SJCRH30 (cell line): Measurements from ENCODE around the gene ABCG1. TPM values are rescaled to one million over a fixed set of nuclear protein-coding genes. Genes with fewer than 3 reads are reported as not detected.

Experiments
- DNase-seq, 2 experiments: peaks; one replicate each; pipeline ENCODE4 v3.0.0-alpha.2; 2015 to 2020
- H3K27ac ChIP-seq: fragments of 250-450 bp; sonication (Bioruptor Pico); 2 replicates; pipeline ENCODE4 v1.5.1; 2020; ENCODE audit warnings: mild to moderate bottlenecking, moderate library complexity
- H3K27me3 ChIP-seq: fragments of 250-450 bp; sonication (Bioruptor Pico); 2 replicates; pipeline ENCODE4 v1.5.1; 2020; ENCODE audit warnings: mild to moderate bottlenecking, moderate library complexity
- H3K36me3 ChIP-seq: fragments of 250-450 bp; sonication (Bioruptor Pico); 2 replicates; pipeline ENCODE4 v1.5.1; 2020; ENCODE audit warnings: mild to moderate bottlenecking, moderate library complexity
- H3K4me1 ChIP-seq: fragments of 250-450 bp; sonication (Bioruptor Pico); 2 replicates; pipeline ENCODE4 v1.5.1; 2020; ENCODE audit warnings: mild to moderate bottlenecking, moderate library complexity
- H3K4me3 ChIP-seq: fragments of 250-450 bp; sonication (Bioruptor Pico); 2 replicates; pipeline ENCODE4 v1.5.1; 2020; ENCODE audit warnings: mild to moderate bottlenecking, moderate library complexity
- H3K9me3 ChIP-seq: fragments of 250-450 bp; sonication (Bioruptor Pico); replicated peaks from 2 replicates; pipeline ENCODE4 v1.5.1; 2020; ENCODE audit warnings: mild to moderate bottlenecking, moderate library complexity
- total RNA-seq: library from RNA; depleted of rRNA; stranded (reverse); fragments of >200 nt; shearing (Covaris generic); gene quantifications from 2 replicates; pipeline ENCODE4 v1.2.3, GENCODE V29; 2014

The ABCG1 gene
- total RNA-seq, 1 experiment from 2014 or later: 0.04 TPM

GRCh38 chr21:42216726-42217572, 2.0 kb upstream of the ABCG1 start:
- Histone ChIP-seq H3K4me1 (no peaks in the 10 kb centered on the region), H3K27ac (no peak overlapping the region), H3K27me3 (peaks cover 20% of the 10 kb centered on the region), H3K36me3 (no peaks in the 10 kb centered on the region), H3K9me3 (no peaks in the 10 kb centered on the region), H3K4me3 (no peak overlapping the region)
- DNase-seq: no peak

DNA sequence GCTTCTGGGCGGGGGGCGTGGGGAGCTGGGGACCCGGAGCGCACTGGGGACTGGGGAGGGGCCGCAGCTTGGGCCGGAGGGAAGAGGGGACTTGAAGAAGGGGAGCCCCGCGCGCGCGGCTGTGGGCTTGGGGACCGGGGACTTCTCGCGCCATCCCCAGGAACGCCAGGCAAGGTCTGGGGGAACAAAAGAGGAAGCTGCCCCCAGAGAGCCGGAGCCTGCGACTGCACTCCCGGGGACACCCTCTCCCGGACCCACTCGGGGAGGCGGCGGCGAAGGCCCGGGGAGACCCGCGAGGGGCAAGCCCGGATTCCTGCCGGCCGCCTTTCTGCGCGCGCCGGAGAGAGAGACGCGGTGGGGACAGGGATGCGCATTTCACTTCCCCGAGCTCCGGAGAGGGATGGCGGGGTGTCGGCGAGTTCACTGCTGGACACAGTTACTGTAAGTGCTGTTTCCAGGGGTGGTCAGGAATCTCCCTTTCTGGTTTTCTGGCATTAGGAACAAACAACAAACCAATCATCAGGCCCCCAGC, 732 bp downstream of the ABCG1 start:
- Histone ChIP-seq H3K4me3 (no peak overlapping the region), H3K4me1 (no peaks in the 10 kb centered on the region), H3K36me3 (no peaks in the 10 kb centered on the region), H3K27ac (no peak overlapping the region), H3K9me3 (no peaks in the 10 kb centered on the region), H3K27me3 (peaks cover 20% of the 10 kb centered on the region)
- DNase-seq: no peak

DNA sequence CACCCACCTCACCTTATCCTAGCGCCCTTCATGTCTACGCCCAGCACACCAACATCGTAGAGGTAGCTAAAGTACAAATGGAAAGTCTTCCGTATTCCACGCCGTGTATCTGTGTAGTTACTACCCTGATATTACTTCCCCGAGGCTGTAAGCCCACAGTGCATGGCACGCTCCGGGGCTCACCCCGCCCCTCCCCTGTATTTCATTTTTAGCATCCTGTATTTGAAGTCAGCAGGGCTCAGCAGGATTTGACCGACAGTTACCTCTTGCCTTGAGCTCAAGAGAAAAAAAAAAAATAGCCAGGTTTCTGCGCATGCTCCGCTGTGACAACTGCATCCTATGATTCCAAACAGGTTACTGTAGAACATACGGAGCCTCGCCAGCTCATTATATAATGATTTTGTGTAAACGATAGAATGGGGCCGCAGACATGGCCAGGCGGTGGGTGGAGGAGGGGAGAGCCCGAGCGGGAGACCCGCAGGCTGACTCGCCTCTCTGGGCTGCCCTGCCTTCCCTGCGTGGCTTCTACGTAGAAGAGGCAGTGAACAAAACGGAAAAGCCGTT, 1.3 kb downstream of the ABCG1 start:
- no peak overlapping the region for H3K27ac ChIP-seq
- no peak overlapping the region for H3K4me3 ChIP-seq
- no peaks in the 10 kb centered on the region for H3K36me3 ChIP-seq
- peak in 1 of 2 experiments; percentile 42 for DNase-seq
- no peaks in the 10 kb centered on the region for H3K4me1 ChIP-seq
- H3K27me3 ChIP-seq: peaks cover 20% of the 10 kb centered on the region
- H3K9me3 ChIP-seq: no peaks in the 10 kb centered on the region

DNA sequence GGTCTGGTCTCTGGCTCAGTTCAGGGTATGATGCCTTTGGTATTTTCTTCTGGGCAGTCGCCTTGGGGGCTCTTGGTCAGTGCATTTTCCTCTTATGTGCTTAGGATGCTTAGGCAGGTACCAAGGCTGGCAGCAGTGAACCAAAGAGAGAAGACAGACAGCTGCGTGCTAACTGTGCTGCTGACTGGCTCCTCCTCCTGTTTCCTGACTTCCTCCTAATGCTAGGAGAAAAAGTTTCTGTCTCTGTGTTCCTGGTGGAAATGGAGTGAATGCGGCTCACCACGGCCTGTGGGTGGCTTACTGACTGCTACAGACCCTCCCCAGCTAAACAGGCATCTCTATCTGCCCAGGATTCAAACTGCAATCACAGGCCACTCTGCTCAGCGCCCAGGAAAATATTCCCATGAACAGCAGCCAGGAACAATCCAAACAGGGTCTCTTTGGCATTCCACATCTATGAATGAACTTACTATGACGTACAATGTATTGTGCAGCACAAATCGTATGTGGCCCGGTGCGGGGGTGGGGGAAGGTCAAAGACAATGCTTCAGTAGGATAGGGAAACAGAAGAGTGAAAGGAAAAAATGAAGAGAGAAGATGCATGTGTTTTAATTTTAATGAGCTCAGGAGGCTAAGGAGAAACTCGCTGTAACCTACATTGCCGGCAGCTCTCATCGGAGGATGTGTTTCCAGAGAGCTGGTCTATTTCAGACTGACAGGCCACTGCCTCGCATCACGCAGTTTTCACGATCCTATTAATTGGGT, 2.8 kb downstream of the ABCG1 start:
- DNase-seq: no peak

DNA sequence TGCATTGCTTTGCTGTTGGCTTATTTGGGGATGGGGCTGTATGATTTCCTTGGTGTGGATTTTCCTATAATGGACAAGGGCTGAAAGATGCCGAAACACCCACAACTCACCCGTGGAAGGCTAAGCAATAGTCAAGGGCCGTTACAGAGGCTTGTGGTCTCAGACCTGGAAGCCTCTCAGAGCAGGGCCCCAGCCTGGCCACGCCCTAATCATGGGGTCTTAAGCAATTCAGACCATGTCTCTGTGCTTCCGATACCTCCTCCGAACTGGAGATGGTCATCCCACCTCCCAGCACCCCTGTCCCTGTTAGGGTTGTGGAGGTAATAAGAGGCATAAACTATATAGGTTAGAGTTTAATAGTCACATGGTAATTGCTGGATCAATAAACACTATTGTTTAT, 3.4 kb downstream of the ABCG1 start:
- DNase-seq: no peak
- Histone ChIP-seq H3K27ac (no peak overlapping the region), H3K36me3 (no peaks in the 10 kb centered on the region), H3K4me1 (no peaks in the 10 kb centered on the region), H3K4me3 (no peak overlapping the region), H3K27me3 (peaks cover 20% of the 10 kb centered on the region), H3K9me3 (no peaks in the 10 kb centered on the region)

More for the DNA sequence above, 2.8 kb downstream of the ABCG1 start:
- peaks cover 20% of the 10 kb centered on the region for H3K27me3 ChIP-seq
- H3K4me3 ChIP-seq: no peak overlapping the region
- H3K9me3 ChIP-seq: no peaks in the 10 kb centered on the region
- H3K36me3 ChIP-seq: no peaks in the 10 kb centered on the region
- no peaks in the 10 kb centered on the region for H3K4me1 ChIP-seq
- no peak overlapping the region for H3K27ac ChIP-seq

DNA sequence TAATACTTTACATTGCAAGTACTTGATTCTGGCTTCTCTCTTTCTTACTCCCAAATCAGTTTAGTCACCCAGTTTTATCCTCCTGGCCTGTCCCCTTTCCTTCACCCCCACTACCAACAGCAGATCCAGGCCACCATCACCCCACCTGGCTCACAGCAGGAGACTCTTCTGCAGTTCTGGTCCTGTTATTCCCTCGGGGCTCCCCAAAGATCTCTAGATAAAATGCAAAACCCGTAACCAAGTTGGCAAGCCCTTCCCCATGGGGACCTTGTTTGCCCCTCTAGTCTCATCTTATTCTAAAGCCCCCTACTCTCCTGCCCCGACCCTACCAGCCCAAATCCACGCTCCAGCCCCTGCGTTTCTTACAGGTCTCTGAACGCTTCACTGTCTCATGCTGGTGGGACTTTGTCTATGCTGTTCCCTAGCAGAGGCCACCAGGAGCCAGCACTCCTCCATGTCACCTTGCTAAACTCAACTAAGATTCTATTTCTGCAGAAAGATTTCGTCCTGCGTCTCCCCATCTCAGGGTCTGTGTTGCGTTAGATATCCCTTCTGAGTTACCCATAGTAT, 4.0 kb downstream of the ABCG1 start:
- H3K36me3 ChIP-seq: no peaks in the 10 kb centered on the region
- no peak for DNase-seq
- no peak overlapping the region for H3K27ac ChIP-seq
- H3K9me3 ChIP-seq: no peaks in the 10 kb centered on the region
- H3K4me1 ChIP-seq: no peaks in the 10 kb centered on the region
- H3K27me3 ChIP-seq: peaks cover 20% of the 10 kb centered on the region
- no peak overlapping the region for H3K4me3 ChIP-seq

GRCh38 chr21:42223826-42224575, 5.1 kb downstream of the ABCG1 start:
- Histone ChIP-seq H3K27me3 (peaks cover 20% of the 10 kb centered on the region), H3K27ac (no peak overlapping the region), H3K4me1 (no peaks in the 10 kb centered on the region), H3K9me3 (no peaks in the 10 kb centered on the region), H3K4me3 (no peak overlapping the region), H3K36me3 (no peaks in the 10 kb centered on the region)
- DNase-seq: no peak

DNA sequence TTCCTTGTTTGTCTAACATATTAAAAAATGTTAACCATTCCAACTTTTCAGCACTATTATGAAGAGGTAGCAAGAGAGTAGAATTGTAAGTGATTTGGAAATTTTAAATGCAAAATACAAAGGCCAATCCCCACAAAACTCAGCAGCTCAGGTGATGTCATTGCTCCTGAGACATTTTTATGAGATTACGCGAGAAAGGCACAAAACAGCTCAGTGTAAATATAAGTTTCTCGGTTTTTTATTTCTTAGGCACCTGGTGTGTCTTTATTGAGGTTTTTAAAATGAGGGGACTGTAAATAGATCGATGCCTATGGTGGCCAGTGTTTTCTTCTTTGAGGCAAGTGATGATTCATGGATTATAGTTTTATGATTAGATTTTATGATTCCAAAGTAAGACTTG, 6.1 kb downstream of the ABCG1 start:
- H3K9me3 ChIP-seq: no peaks in the 10 kb centered on the region
- H3K27ac ChIP-seq: no peak overlapping the region
- no peaks in the 10 kb centered on the region for H3K36me3 ChIP-seq
- peaks cover 11% of the 10 kb centered on the region for H3K27me3 ChIP-seq
- H3K4me1 ChIP-seq: no peaks in the 10 kb centered on the region
- no peak overlapping the region for H3K4me3 ChIP-seq
- no peak for DNase-seq

GRCh38 chr21:42225571-42226155, 6.7 kb downstream of the ABCG1 start:
- DNase-seq: no peak
- H3K4me3 ChIP-seq: no peak overlapping the region
- peaks cover 5% of the 10 kb centered on the region for H3K27me3 ChIP-seq
- H3K27ac ChIP-seq: no peak overlapping the region
- no peaks in the 10 kb centered on the region for H3K9me3 ChIP-seq
- H3K4me1 ChIP-seq: no peaks in the 10 kb centered on the region
- H3K36me3 ChIP-seq: no peaks in the 10 kb centered on the region

DNA sequence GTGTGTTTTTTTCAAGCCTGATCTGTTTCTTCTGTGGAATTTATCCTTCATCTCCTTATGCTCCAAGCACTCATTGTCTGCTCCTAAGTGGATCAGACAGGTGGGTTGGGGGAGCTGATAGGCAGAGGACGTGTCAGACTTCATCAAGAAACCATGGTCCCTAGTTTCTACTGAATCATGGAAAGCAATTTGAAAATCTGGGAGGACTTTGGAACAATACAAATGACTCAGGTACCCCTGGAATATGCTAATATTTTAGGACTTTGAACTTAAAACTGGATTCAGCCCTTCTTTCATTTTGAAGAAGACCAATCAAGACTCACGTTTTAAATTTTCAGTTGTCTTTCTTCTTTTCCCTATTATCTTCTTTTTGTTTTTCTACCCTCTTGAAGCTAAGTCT, 7.7 kb downstream of the ABCG1 start:
- no peaks in the 10 kb centered on the region for H3K27me3 ChIP-seq
- H3K9me3 ChIP-seq: no peaks in the 10 kb centered on the region
- H3K4me1 ChIP-seq: no peaks in the 10 kb centered on the region
- no peak overlapping the region for H3K27ac ChIP-seq
- no peak overlapping the region for H3K4me3 ChIP-seq
- H3K36me3 ChIP-seq: no peaks in the 10 kb centered on the region
- no peak for DNase-seq

GRCh38 chr21:42227909-42228708, 9.2 kb downstream of the ABCG1 start:
- peak; percentile 58 to 66 for DNase-seq

GRCh38 chr21:42228709-42229220, 9.8 kb downstream of the ABCG1 start:
- no peaks in the 10 kb centered on the region for H3K9me3 ChIP-seq
- no peaks in the 10 kb centered on the region for H3K4me1 ChIP-seq
- no peaks in the 10 kb centered on the region for H3K27me3 ChIP-seq
- no peak for DNase-seq
- H3K27ac ChIP-seq: no peak overlapping the region
- no peak overlapping the region for H3K4me3 ChIP-seq
- no peaks in the 10 kb centered on the region for H3K36me3 ChIP-seq

More at GRCh38 chr21:42227909-42228708, 9.2 kb downstream of the ABCG1 start:
- Histone ChIP-seq H3K27ac (no peak overlapping the region), H3K9me3 (no peaks in the 10 kb centered on the region), H3K4me3 (no peak overlapping the region), H3K4me1 (no peaks in the 10 kb centered on the region), H3K27me3 (no peaks in the 10 kb centered on the region), H3K36me3 (no peaks in the 10 kb centered on the region)

DNA sequence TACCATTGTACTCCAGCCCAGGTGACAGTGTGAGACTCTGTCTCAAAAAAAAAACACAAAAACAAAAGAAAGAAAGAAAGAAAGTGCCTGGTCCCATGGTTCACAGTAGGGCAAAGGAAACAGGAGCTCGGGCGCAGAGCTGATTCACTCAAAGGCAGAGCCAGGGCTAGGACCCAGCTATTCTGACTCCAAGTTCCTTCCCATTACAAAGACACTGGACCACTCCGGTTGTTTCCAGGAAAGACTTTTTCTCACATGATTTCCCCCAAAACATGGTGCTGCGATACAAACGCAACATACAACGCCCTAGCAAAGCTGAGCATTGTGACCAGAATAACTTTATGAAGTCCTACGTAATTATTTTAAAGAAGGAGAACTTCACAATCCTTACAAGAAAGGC, 10.7 kb downstream of the ABCG1 start:
- H3K27me3 ChIP-seq: no peaks in the 10 kb centered on the region
- H3K4me1 ChIP-seq: no peaks in the 10 kb centered on the region
- no peaks in the 10 kb centered on the region for H3K9me3 ChIP-seq
- H3K36me3 ChIP-seq: no peaks in the 10 kb centered on the region
- no peak overlapping the region for H3K4me3 ChIP-seq
- H3K27ac ChIP-seq: no peak overlapping the region
- no peak for DNase-seq
